GM21381 (cell line): ENCODE measurements around the gene LRP1.
A peak's percentile ranks its signal among the peaks of the same experiment; 100 is the strongest.

Experiments used
- ATAC-seq: cut with Tn5 transposase; IDR thresholded peaks from one replicate; pipeline ENCODE4 v1.9.1; 2021; ENCODE audit warnings: mild to moderate bottlenecking, moderate library complexity; ENCODE audit not compliant: unreplicated experiment

LRP1 gene

GRCh38 chr12:57232156-57232756 lies 104.0 kb downstream of the LRP1 start:
- ATAC-seq, result no peak

- no peak for ATAC-seq
These were observed 105.3 kb downstream of the LRP1 start for GRCh38 chr12:57233357-57234232.

- ATAC-seq, result no peak
These were observed 105.9 kb downstream of the LRP1 start for GRCh38 chr12:57234233-57234570.

- no peak for ATAC-seq
These were observed 106.3 kb downstream of the LRP1 start for GRCh38 chr12:57234571-57235016.

DNA sequence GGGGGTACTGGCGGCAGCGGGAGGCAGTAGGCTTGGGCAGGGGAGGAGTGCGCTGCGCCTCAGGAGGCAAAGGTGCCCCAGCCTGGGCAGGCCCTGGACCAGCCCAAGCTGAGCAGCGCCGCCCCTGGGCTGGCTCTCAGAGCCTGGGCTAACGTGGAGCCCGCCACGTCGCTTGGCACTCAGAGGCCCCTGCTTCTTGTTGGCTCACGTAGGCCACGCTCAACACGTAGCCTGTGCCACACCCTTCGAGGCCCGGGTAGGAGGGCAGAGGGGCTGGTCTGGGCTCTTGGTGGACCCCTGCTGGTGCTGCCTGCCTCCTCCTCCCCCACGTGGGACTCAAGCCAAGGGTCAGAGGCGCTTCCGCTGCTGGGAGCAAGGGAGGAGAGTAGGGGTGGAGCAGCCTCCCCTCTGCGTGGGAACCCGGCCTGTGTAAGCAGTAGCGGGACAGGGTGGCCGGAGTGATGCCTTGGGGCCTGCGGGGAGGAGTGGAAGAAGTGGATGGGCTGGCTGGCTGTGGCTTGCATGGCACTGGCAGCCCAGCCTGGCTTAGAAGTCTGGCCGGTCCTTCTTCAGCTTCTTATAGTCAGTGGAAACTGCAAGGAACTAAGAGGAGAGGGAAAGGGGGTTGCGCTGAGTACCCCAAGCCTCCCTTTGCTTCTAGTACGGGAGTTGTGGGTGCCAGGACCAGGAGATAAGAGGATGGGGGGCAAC lies 106.9 kb downstream of the LRP1 start:
- no peak for ATAC-seq

DNA sequence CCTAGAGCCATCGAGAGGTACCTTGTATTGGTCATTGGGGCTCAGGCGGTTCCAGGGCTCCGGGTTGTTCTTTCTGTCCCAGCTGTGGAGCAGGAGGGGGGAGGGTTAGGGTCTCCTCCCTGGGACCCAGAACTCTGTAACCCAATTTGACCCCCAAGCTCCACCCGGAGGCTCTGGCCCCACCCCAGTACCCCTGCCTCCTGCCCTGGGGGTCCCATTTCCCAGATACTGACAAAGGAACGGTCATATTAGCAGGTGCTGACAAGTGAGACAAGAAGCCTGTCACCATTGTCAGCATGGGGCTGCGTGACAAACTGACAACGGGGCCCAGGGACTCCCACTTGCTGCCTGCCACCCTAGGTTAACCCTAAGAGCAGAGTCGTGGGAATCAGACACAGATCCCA lies 107.4 kb downstream of the LRP1 start:
- ATAC-seq, result no peak

- ATAC-seq, result no peak
These were observed 108.1 kb downstream of the LRP1 start for GRCh38 chr12:57236201-57236924.

- ATAC-seq, result no peak
These were observed 108.8 kb downstream of the LRP1 start for GRCh38 chr12:57236925-57237595.

GRCh38 chr12:57237596-57237931 lies 109.3 kb downstream of the LRP1 start:
- no peak for ATAC-seq

GRCh38 chr12:57237932-57238853 lies 109.9 kb downstream of the LRP1 start:
- no peak for ATAC-seq

DNA sequence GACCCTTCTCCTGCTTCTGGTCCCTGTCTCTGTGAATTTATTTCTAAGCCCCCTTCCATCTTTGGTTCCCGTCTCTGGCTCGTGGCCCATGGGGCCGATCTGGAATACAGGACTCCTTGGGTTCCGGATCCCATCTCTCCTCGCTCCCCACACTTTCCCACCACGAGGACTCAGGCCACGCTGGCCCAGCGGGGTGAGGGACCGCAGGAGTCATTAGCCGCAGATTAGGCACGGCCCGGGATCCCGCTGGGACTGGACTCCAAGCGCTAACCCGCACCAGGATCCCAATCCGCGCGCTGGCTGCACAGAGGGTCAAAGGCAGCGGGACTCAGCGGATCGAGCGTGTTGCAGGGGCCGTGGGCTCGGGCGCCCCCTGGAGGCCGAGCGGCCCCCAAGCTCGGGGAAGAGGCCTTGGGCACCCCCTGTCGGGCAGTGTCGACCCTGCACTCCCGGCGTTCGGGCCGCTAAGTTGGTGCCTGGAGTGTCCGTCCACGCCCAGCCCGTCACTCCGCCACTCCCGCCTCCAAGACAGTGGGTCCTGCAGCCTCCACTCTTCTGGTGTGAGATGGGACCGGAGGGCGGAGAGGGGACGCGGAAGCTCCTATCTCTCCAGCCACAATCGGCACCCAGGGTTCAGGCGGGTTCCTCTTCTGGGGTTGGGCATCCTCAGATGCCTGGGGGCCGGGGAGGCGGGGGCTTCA lies 110.7 kb downstream of the LRP1 start:
- peak; percentile 60 for ATAC-seq

- no peak for ATAC-seq
These were observed 111.3 kb downstream of the LRP1 start for GRCh38 chr12:57239587-57240065.

GRCh38 chr12:57240066-57240921 lies 112.0 kb downstream of the LRP1 start:
- no peak for ATAC-seq

GRCh38 chr12:57240926-57241401 lies 112.7 kb downstream of the LRP1 start:
- no peak for ATAC-seq

- no peak for ATAC-seq
These were observed 113.4 kb downstream of the LRP1 start for GRCh38 chr12:57241402-57242310.

DNA sequence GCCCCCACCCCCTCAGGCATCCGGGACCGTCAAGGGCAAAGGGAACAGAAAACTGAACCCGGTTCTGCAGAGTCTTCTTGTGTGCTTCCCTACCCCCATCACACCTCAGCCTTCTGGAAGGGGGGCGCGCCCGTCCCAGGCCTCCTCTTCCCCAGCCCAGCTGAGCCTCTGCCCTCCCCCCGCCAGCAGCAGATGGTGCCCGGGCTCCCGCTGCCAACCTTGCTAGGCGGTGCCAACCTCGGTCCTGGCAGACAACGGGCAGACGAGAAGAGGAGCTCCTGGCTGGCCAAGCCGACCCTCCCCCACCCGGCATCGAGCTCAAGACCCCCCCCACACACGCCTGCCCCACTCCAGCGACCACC lies 114.0 kb downstream of the LRP1 start:
- ATAC-seq, result no peak
